Liver (tissue), 9 donors: ENCODE measurements around the gene GOLGA7B. TPM values are rescaled to one million over a fixed set of nuclear protein-coding genes. Genes with fewer than 3 reads are reported as not detected.

Source experiments
- DNase-seq: peaks from one replicate; pipeline ENCODE4 v3.0.0-alpha.2; 2017; ENCODE audit warnings: low spot score
- H3K27ac ChIP-seq, 2 donors: one replicate each; pipeline ENCODE4 v1.7.0; 2013; ENCODE audit warnings: inconsistent platforms in 2 of 2, low read length in 2 of 2, control low read depth in 1 of 2, low read depth in 1 of 2, mild to moderate bottlenecking in 1 of 2
- H3K27me3 ChIP-seq, 4 donors: one replicate each; pipeline versions ENCODE4 v1.6.1 to v1.7.0; 2013; ENCODE audit warnings: low read length in 3 of 4, inconsistent platforms in 1 of 4, mild to moderate bottlenecking in 1 of 4, moderate library complexity in 1 of 4; ENCODE audit not compliant: control insufficient read depth in 4 of 4, insufficient read depth in 4 of 4
- H3K36me3 ChIP-seq, 4 donors: one replicate each; pipeline versions ENCODE4 v1.6.1 to v1.7.0; 2013; ENCODE audit warnings: low read length in 3 of 4, mild to moderate bottlenecking in 3 of 4, low read depth in 1 of 4, moderate library complexity in 1 of 4; ENCODE audit not compliant: control insufficient read depth in 4 of 4, insufficient read depth in 3 of 4
- H3K4me1 ChIP-seq, 4 donors: one replicate each; pipeline versions ENCODE4 v1.6.1 to v1.7.0; 2013; ENCODE audit warnings: low read length in 3 of 4, mild to moderate bottlenecking in 3 of 4, moderate library complexity in 1 of 4; ENCODE audit not compliant: control insufficient read depth in 4 of 4, insufficient read depth in 4 of 4
- H3K4me3 ChIP-seq, 3 donors: one replicate each; pipeline versions ENCODE4 v1.6.1 to v1.7.0; 2013; ENCODE audit warnings: low read length in 3 of 3, control low read depth in 1 of 3, low read depth in 1 of 3, mild to moderate bottlenecking in 1 of 3
- H3K9ac ChIP-seq, 2 donors: one replicate each; pipeline ENCODE4 v1.7.0; 2013; ENCODE audit warnings: low read length in 2 of 2, mild to moderate bottlenecking in 2 of 2, moderate library complexity in 2 of 2, control low read depth in 1 of 2, low read depth in 1 of 2
- H3K9me3 ChIP-seq, 4 donors: one replicate each; pipeline versions ENCODE4 v1.6.1 to v1.7.0; 2013; ENCODE audit warnings: low read length in 3 of 4; ENCODE audit not compliant: control insufficient read depth in 4 of 4
- EGR1 ChIP-seq, 2 donors: IDR thresholded peaks; 2 replicates each; pipeline ENCODE4 v1.6.1; 2016 to 2018; ENCODE audit warnings: antibody characterized with exemption in 2 of 2, low read depth in 2 of 2
- FOXA1 ChIP-seq: IDR thresholded peaks from 2 replicates; pipeline ENCODE4 v1.6.1; 2016; ENCODE audit warnings: antibody characterized with exemption
- FOXA2 ChIP-seq: IDR thresholded peaks from 2 replicates; pipeline ENCODE4 v1.6.1; 2016; ENCODE audit warnings: antibody characterized with exemption
- GABPA ChIP-seq, 2 donors: IDR thresholded peaks in 1 of 2; conservative IDR thresholded peaks in 1 of 2; 2 replicates each; pipeline ENCODE4 v1.6.1; 2016; ENCODE audit warnings: antibody characterized with exemption in 2 of 2, mild to moderate bottlenecking in 1 of 2, moderate library complexity in 1 of 2
- HNF4A ChIP-seq, 2 donors: conservative IDR thresholded peaks; 2 replicates each; pipeline ENCODE4 v1.6.1; 2016; ENCODE audit warnings: antibody characterized with exemption in 2 of 2, mild to moderate bottlenecking in 2 of 2
- HNF4G ChIP-seq: IDR thresholded peaks from 2 replicates; pipeline ENCODE4 v1.6.1; 2016; ENCODE audit warnings: antibody characterized with exemption
- JUND ChIP-seq, 2 donors: IDR thresholded peaks; 2 replicates each; pipeline ENCODE4 v1.6.1; 2016; ENCODE audit warnings: antibody characterized with exemption in 2 of 2
- NR2F2 ChIP-seq: IDR thresholded peaks from 2 replicates; pipeline ENCODE4 v1.6.1; 2016; ENCODE audit warnings: antibody characterized with exemption
- RAD21 ChIP-seq, 2 donors: IDR thresholded peaks; 2 replicates each; pipeline ENCODE4 v1.6.1; 2016; ENCODE audit warnings: antibody characterized with exemption in 2 of 2, mild to moderate bottlenecking in 2 of 2
- RXRA ChIP-seq, 2 donors: IDR thresholded peaks; 2 replicates each; pipeline ENCODE4 v1.6.1; 2017 to 2018; ENCODE audit warnings: antibody characterized with exemption in 2 of 2, mild to moderate bottlenecking in 1 of 2
- SP1 ChIP-seq: IDR thresholded peaks from 2 replicates; pipeline ENCODE4 v1.6.1; 2018; ENCODE audit warnings: antibody characterized with exemption, mild to moderate bottlenecking
- TAF1 ChIP-seq: conservative IDR thresholded peaks from 2 replicates; pipeline ENCODE4 v1.6.1; 2016; ENCODE audit warnings: antibody characterized with exemption, mild to moderate bottlenecking
- YY1 ChIP-seq: IDR thresholded peaks from 2 replicates; pipeline ENCODE4 v1.6.1; 2016; ENCODE audit warnings: antibody characterized with exemption, mild to moderate bottlenecking
- WGBS: extraction: QIAGEN DNeasy Blood & Tissue Kit; methylation state at CpG from one replicate; pipeline ENCODE4 v1.1.7; 2013; 5-methylcytosine and 5-hydroxymethylcytosine counted together
- polyA plus RNA-seq, 2 donors: library from polyadenylated mRNA; stranded (reverse) in 1 of 2; unstranded in 1 of 2; fragments of 200-250 nt in 1 of 2; fragments of >200 nt in 1 of 2; fragmentation: Nextera tagmentation in 1 of 2; extraction: Ambion mirVana in 1 of 2; gene quantifications; one replicate each; pipeline versions ENCODE4 v1.2.1 to v1.2.3, GENCODE V29; 2013 to 2015
- total RNA-seq, 2 donors: library from RNA; depleted of rRNA; stranded (reverse); fragments of >200 nt; gene quantifications; one replicate each; pipeline ENCODE4 v1.2.3, GENCODE V29; 2014
- TF ChIP-seq, protein P1 (sequence below): IDR thresholded peaks from 2 replicates; pipeline ENCODE4 v1.6.1; 2016; ENCODE audit warnings: antibody characterized with exemption
- TF ChIP-seq, protein P2 (sequence below): IDR thresholded peaks from 2 replicates; pipeline ENCODE4 v1.6.1; 2016; ENCODE audit warnings: antibody characterized with exemption
- TF ChIP-seq, protein P3 (sequence below): IDR thresholded peaks from 2 replicates; pipeline ENCODE4 v1.6.1; 2016; ENCODE audit warnings: antibody characterized with exemption, mild to moderate bottlenecking
- TF ChIP-seq, protein P4 (sequence below): IDR thresholded peaks from 2 replicates; pipeline ENCODE4 v1.6.1; 2016; ENCODE audit warnings: antibody characterized with exemption
- TF ChIP-seq, protein P5 (sequence below): fragments of 150-350 bp; IDR thresholded peaks from 2 replicates; pipeline ENCODE4 v1.5.1; 2017; ENCODE audit warnings: improper control_type of control experiment, low read depth, low read length; ENCODE audit not compliant: missing input control
- donor health status: healthy.
- donor health status: healthy.
- donor health status: healthy.
- donor health status: healthy.
- donor health status: healthy.

GOLGA7B gene
- total and polyA plus RNA-seq, 4 donors, result 0.05 to 0.63 (median 0.40) TPM

DNA sequence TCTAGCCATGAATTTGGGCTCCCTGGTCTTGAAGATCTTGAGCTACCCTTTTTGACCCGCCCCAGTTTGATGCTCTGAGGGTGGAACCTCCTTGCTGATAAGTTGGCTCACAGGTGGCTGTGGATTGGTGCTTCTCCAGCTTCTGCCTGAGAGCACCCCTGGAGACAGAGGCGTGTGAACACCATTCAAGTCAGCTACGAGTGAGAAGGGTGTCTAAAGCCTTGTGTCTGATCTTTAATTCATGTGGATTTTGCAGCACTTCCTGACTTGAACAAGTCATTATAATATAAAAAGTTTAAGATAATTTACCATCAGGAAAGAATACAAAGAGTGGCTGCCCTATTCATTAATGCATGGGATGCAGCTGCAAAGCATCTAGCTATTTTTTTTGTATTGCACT lies 37.7 kb upstream of the GOLGA7B start:
- TF ChIP-seq NR2F2 (no peak), GABPA (IDR thresholded peaks at IDR 0.05 in 1 of 2, conservative IDR thresholded peaks at IDR 0.05 in 1 of 2) (no peak), HNF4A (conservative IDR thresholded peaks at IDR 0.05) (no peak), RXRA (IDR thresholded peaks at IDR 0.05) (no peak), SP1 (no peak), TAF1 (no peak), FOXA1 (no peak), EGR1 (IDR thresholded peaks at IDR 0.05; ENCODE audit: low read depth in 2 of 2) (no peak), RAD21 (IDR thresholded peaks at IDR 0.05) (no peak), JUND (IDR thresholded peaks at IDR 0.05) (no peak), YY1 (no peak), HNF4G (no peak), FOXA2 (no peak)
- TF ChIP-seq, protein P1, sequence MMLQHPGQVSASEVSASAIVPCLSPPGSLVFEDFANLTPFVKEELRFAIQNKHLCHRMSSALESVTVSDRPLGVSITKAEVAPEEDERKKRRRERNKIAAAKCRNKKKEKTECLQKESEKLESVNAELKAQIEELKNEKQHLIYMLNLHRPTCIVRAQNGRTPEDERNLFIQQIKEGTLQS, result no peak
- TF ChIP-seq, protein P2, sequence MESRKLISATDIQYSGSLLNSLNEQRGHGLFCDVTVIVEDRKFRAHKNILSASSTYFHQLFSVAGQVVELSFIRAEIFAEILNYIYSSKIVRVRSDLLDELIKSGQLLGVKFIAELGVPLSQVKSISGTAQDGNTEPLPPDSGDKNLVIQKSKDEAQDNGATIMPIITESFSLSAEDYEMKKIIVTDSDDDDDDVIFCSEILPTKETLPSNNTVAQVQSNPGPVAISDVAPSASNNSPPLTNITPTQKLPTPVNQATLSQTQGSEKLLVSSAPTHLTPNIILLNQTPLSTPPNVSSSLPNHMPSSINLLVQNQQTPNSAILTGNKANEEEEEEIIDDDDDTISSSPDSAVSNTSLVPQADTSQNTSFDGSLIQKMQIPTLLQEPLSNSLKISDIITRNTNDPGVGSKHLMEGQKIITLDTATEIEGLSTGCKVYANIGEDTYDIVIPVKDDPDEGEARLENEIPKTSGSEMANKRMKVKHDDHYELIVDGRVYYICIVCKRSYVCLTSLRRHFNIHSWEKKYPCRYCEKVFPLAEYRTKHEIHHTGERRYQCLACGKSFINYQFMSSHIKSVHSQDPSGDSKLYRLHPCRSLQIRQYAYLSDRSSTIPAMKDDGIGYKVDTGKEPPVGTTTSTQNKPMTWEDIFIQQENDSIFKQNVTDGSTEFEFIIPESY, result no peak
- TF ChIP-seq, protein P3, sequence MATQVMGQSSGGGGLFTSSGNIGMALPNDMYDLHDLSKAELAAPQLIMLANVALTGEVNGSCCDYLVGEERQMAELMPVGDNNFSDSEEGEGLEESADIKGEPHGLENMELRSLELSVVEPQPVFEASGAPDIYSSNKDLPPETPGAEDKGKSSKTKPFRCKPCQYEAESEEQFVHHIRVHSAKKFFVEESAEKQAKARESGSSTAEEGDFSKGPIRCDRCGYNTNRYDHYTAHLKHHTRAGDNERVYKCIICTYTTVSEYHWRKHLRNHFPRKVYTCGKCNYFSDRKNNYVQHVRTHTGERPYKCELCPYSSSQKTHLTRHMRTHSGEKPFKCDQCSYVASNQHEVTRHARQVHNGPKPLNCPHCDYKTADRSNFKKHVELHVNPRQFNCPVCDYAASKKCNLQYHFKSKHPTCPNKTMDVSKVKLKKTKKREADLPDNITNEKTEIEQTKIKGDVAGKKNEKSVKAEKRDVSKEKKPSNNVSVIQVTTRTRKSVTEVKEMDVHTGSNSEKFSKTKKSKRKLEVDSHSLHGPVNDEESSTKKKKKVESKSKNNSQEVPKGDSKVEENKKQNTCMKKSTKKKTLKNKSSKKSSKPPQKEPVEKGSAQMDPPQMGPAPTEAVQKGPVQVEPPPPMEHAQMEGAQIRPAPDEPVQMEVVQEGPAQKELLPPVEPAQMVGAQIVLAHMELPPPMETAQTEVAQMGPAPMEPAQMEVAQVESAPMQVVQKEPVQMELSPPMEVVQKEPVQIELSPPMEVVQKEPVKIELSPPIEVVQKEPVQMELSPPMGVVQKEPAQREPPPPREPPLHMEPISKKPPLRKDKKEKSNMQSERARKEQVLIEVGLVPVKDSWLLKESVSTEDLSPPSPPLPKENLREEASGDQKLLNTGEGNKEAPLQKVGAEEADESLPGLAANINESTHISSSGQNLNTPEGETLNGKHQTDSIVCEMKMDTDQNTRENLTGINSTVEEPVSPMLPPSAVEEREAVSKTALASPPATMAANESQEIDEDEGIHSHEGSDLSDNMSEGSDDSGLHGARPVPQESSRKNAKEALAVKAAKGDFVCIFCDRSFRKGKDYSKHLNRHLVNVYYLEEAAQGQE, result no peak
- TF ChIP-seq, protein P4, sequence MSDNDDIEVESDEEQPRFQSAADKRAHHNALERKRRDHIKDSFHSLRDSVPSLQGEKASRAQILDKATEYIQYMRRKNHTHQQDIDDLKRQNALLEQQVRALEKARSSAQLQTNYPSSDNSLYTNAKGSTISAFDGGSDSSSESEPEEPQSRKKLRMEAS, result no peak
- TF ChIP-seq, protein P5, sequence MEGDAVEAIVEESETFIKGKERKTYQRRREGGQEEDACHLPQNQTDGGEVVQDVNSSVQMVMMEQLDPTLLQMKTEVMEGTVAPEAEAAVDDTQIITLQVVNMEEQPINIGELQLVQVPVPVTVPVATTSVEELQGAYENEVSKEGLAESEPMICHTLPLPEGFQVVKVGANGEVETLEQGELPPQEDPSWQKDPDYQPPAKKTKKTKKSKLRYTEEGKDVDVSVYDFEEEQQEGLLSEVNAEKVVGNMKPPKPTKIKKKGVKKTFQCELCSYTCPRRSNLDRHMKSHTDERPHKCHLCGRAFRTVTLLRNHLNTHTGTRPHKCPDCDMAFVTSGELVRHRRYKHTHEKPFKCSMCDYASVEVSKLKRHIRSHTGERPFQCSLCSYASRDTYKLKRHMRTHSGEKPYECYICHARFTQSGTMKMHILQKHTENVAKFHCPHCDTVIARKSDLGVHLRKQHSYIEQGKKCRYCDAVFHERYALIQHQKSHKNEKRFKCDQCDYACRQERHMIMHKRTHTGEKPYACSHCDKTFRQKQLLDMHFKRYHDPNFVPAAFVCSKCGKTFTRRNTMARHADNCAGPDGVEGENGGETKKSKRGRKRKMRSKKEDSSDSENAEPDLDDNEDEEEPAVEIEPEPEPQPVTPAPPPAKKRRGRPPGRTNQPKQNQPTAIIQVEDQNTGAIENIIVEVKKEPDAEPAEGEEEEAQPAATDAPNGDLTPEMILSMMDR, result no peak
- H3K9me3 ChIP-seq, result no peaks in the 10 kb centered on the region
- no peaks in the 10 kb centered on the region for H3K27me3 ChIP-seq
- H3K4me1 ChIP-seq, result no peaks in the 10 kb centered on the region
- H3K27ac ChIP-seq, result no peak overlapping the region
- H3K9ac ChIP-seq, result no peak overlapping the region
- no peak overlapping the region for H3K4me3 ChIP-seq
- WGBS, result 60% methylated on average over 3 of the region's 3 CpGs
- no peaks in the 10 kb centered on the region for H3K36me3 ChIP-seq
- no peak for DNase-seq
